Suppressor macrophage treated with lipopolysaccharide for 4 hours (primary cell): ENCODE data around the gene MAP2K3.

ENCODE experiments used
- DNase-seq: peaks from one replicate; pipeline ENCODE4 v3.0.0-alpha.2; 2020

Gene MAP2K3

DNA sequence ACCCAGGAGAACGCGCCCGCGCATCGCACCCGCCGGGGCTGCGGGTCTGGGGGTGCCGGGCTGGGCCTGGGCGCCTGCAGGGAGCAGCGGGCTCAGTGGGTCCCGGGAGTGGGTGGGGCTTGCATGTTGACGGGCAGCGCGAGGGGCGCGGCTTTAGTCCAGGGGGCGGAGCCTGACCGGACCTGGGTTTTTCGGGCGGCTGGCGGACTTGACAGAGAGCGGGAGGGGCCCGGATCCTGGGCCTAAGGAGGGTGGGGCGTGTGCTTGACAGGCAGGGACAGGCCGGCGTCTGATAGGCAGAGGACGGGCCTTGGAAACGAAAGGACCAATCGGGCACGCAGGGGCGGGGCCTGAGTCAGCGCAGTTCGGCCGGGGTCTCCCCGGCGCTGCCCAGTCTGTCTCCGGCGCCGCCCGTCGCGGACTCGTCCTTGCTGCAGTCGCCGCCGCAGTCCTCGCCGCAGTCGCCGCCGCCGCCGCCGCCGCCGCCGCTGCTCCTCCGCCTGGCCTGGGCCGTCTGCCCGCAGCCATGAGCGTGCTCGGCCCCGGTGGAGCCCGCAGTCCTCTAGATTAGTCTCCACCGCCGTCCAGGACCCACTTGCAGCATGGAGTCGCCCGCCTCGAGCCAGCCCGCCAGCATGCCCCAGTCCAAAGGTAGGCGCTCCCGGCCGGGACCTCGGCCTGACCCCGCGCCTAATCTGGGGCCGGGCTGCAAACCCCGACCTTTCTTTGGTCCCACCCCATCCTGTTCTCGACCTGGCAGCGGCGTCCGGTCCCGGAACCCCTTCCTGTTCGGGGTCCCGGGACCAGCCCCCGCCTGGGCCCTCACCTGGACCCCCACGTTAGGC lies at the start of gene MAP2K3:
Gene MAP2K3, plus strand, starts transcription at position 393 of the 845 bp plus-strand sequence. Its CDS starts 210 bp downstream, at position 603.
- DNase-seq: peak; percentile 99

GRCh38 chr17:21235921-21236320 lies 48.6 kb upstream of the MAP2K3 start:
- DNase-seq: no peak

GRCh38 chr17:21239680-21240368 lies 44.7 kb upstream of the MAP2K3 start:
- peak; percentile 36 for DNase-seq

DNA sequence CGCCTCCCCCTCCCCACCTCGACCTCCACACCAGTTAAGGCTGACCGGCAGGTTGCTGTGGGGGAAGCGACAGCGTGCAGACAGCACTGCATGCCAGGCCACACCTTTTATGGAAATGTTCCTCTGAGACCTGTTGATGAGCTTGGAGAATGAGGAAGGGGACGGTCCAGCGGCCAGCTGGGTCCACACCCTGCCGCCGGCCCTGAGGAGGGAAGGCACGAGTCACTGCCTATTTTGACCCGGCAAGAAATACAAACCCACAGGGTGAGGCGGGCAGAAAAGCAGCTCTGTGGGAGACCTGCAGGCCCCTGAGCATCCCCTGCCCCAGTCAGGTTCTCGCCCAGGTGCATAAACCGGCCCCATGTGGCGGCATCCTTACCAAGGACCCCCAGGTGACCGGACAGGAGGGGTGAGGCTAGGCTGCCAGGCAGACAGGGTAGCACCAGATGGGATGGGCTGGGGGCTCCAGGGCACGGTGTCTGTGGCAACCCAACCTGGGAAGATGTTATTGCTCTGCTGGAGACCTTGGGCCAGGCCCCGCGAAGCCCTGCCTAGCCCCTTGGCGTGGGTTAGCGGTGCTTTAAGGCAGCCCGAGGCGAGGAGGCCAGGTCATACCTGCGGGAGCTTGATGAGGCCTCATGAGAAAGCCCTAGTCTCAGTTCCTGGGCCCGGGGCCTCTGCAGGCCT lies 44.0 kb upstream of the MAP2K3 start:
- no peak for DNase-seq

- no peak for DNase-seq
Measured at GRCh38 chr17:21241564-21241963, 42.9 kb upstream of the MAP2K3 start.

DNA sequence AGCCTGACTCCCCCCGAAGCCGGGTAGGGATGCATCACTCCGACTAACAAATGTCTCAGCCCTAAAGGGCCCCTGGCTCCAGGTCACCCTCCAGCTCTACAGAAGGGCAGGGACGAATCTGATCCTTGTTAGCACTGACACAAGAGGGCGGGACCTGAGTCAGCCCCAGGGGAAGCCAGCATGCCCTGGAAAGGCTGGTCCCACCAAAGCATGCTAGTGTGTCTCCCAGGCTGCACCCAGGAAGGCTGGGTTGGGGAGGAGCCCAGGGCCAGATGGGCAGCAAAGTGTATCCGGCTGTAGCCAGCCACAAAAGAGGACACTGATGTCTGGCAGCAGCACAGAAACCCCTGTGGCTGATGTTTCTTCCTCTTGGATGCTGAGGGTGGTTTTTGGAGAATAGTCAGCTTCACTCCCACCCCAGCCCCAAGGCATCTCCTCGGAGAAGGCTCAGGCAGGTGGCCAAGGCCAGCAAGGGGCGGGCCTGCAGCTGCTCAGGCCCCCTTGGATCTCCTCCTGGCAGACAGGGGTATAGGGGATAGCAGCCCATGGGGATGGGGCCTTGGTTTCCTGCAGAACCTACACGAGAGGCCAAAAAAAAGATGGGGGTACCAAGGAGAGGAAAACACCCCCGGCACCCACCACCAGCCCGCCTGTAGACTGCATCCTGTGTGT lies 42.3 kb upstream of the MAP2K3 start:
- no peak for DNase-seq

- DNase-seq: no peak
Measured at GRCh38 chr17:21242780-21243515, 41.6 kb upstream of the MAP2K3 start.

DNA sequence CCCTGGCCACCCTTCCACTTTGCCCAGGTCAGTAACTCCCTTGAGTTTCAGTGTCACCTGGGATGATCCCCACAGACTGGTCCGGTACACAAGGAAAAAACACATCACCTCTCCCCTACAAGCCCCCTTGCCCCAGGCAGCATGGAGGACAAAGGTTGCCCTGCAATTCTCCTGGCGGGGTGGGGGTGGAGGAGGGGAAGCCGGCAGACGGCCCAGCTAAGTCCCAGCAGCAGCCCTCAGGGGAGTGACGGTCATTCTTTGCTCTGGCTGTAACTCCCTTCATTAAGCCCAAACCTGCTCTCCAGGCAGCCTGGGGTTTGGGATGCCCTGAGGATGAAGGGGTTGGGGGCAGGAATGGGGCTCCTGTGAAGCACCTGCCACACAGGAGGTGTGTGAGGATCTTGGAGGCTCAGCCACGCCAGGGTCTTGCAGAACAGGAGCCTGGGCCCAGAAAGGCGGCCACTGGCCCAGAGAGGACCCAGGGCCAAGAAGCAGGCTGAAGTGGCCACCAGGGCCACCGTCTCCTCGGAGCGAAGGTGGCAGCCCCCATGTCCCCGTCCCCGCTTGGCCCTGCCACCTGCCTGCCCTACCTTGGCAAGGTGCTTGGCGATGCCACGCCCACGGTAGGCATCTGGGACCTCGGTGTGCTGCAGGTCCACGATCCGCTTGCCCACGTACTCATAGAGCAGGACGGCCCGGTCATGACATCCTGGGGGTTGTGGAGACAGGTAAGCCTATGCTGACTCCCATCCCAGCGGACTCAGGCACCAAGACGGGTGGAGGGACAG lies 40.8 kb upstream of the MAP2K3 start:
- DNase-seq: no peak

DNA sequence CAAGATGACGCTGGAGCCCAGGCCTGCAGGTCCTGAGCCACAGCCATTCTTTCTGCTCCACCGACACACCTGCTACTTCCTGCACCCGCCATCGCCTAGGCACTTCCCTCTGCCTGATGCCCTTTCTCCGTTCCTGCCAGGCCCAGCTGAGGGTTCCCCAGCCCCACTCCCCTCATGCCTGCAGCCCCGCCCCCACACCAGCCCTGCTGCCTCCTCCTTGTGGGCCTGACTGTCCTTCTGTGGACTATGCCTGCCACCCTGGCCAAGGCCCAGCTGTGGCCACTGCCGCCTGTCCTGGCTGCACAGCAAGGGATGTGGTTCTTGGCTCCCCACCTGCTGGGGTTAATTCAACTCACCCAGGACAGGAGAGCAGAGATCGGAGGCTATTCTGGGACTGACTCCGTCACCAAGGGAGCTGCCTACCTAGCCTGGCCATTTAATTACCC lies 38.8 kb upstream of the MAP2K3 start:
- DNase-seq: no peak

DNA sequence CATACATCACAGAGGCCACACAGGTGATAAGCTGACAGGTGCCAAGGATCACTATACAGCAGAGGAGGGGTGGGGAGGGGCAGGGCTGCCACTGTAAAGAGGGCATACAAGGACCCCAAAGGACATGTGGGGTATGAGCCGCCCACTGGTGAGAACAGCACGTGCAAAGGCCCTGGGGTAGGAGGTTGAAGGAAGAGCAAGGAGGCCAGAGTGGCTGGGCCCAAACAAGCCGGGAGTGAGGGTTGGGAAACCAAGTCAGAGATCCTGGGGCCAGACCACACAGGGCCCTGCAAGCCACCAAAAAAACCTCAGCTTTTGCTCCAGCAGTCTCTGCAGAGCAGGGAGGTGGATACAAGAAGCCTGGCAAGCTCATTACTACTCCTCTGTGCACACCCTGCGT lies 37.8 kb upstream of the MAP2K3 start:
- no peak for DNase-seq

GRCh38 chr17:21247552-21248258 lies 36.8 kb upstream of the MAP2K3 start:
- DNase-seq: no peak

DNA sequence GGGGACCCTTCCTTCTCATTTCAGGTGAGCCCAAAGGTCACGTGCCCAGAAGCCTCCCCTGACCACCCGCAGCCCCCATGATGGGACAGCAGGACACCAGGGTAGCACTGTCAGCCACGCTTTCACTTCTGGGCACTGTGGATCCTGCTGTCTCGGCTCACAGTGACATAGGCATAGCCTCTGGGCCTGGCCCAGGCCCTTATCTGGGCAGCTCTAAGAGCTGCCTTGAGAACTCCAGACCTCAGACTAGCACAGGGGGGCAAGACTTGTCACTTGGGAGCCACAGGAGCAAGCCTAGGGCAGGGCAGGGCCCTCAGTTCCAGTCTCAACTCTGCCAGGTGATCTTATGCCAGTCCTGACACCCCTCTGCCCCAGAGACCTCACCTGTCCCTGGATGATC lies 36.0 kb upstream of the MAP2K3 start:
- DNase-seq: no peak

GRCh38 chr17:21249086-21249795 lies 35.3 kb upstream of the MAP2K3 start:
- DNase-seq: no peak

GRCh38 chr17:21249920-21250703 lies 34.4 kb upstream of the MAP2K3 start:
- DNase-seq: no peak

- DNase-seq: no peak
Measured at GRCh38 chr17:21250854-21251253, 33.7 kb upstream of the MAP2K3 start.

DNA sequence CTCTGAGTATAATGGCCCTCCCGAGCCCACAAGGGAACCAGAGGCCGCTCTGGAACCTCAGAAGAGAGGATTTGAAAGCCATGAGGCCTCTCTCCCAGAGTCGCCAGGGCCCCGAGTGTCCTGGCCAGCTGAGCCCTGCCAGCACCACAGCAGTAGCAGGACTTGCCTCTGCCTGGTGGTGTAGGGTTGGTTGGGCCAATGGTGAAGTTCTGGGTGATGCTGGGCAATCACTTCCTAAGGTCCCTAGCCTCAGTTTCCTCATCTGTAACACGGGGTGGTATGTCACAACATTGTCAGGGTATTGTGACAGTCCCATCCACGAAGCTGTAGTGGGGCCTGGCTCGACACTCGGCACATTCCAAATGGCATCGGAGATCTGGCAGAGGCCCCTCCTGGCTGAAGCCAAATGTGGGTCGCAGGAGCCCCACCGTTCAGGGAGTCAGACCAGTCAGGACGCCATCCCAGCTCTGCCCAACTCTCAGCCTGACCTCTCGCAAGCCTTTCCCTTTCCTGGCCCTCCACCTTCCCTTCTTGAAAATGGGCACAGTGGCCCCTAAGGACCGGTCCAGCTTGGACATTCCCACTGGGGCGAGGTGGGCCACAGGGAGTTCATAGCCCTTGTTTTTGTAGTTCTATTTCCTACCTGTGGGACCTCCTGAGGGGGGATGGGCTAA lies 33.0 kb upstream of the MAP2K3 start:
- no peak for DNase-seq

DNA sequence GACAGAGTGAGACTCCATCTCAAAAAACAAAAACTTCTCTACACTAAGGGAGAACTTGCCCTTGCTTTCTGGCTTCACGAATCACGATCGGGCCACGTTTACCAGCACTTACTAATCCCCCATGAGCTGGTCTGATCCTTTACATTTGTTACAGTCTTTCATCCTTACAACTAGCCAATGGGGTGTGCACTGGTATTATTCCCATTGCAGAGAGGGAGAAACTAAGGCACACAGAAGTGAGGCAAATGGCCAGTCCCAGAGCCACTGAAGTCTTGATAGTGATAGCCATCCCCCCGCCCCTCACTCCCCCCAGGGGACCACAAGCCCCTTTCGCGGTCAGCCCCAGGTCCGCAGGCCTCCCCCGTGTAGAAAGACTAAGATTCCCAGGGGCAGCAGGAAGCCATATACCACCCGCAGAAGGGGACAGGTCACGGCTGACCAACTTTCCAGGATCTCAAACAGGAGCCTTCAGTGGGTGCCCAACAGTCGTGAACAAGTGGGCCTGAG lies 32.2 kb upstream of the MAP2K3 start:
- DNase-seq: no peak
